ENCODE results near the gene ABCA13.
A peak's percentile ranks its signal among the peaks of the same experiment; 100 is the strongest.

Gene ABCA13

DNA sequence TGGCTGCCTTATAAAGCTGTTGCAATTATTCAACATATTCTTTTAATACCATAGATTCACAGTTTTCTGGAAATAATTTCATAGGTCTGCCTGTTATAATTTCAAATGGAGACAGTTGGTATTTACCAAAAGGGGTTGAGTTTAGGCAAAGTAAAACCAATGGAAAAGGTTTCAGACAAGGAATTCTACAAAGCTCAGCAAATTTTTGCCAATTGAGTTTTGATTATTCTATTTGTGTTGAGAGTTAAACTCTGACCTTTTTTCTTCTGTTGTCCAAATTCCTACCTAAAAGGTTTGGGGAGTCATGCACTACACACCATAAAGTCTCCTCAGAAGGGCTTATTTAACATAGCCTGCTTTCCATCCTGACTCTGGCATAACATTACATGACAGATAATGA lies 38.5 kb upstream of the ABCA13 start:
- H3K4me2 ChIP-seq (ENCODE audit: low read length) = no peak overlapping the region
- TF ChIP-seq, protein P1, sequence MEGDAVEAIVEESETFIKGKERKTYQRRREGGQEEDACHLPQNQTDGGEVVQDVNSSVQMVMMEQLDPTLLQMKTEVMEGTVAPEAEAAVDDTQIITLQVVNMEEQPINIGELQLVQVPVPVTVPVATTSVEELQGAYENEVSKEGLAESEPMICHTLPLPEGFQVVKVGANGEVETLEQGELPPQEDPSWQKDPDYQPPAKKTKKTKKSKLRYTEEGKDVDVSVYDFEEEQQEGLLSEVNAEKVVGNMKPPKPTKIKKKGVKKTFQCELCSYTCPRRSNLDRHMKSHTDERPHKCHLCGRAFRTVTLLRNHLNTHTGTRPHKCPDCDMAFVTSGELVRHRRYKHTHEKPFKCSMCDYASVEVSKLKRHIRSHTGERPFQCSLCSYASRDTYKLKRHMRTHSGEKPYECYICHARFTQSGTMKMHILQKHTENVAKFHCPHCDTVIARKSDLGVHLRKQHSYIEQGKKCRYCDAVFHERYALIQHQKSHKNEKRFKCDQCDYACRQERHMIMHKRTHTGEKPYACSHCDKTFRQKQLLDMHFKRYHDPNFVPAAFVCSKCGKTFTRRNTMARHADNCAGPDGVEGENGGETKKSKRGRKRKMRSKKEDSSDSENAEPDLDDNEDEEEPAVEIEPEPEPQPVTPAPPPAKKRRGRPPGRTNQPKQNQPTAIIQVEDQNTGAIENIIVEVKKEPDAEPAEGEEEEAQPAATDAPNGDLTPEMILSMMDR (IDR thresholded peaks at IDR 0.05; ENCODE audit: low read depth, low read length, poor library complexity, severe bottlenecking) = no peak
- no peak for TF ChIP-seq EZH2phosphoT487 (IDR thresholded peaks at IDR 0.05; ENCODE audit: borderline replicate concordance, low read length)
- no peaks in the 10 kb centered on the region for H4K20me1 ChIP-seq (ENCODE audit: control insufficient read depth, insufficient read depth, low read depth, low read length)
- no peaks in the 10 kb centered on the region for H3F3A ChIP-seq (ENCODE audit: control insufficient read depth, insufficient read depth)
- H3K9me2 ChIP-seq (replicated peaks; ENCODE audit: control insufficient read depth, low read length) = no peaks in the 10 kb centered on the region
- H3K4me3 ChIP-seq (ENCODE audit: low read length) = no peak overlapping the region
- no peak overlapping the region for H3K27ac ChIP-seq (ENCODE audit: low read depth, low read length)
- no peaks in the 10 kb centered on the region; the same call in 1 of the 2 replicates for H3K27me3 ChIP-seq (ENCODE audit: control insufficient read depth, low read length)
- H3K79me2 ChIP-seq (ENCODE audit: control insufficient read depth, low read length) = no peaks in the 10 kb centered on the region
- no peaks in the 10 kb centered on the region for H3K4me1 ChIP-seq (ENCODE audit: control insufficient read depth, low read length)
- no peaks in the 10 kb centered on the region for H3K36me3 ChIP-seq (ENCODE audit: control insufficient read depth, low read length)
- no peaks in the 10 kb centered on the region for H3K9me3 ChIP-seq (ENCODE audit: control insufficient read depth, insufficient read depth, low read length)

DNA sequence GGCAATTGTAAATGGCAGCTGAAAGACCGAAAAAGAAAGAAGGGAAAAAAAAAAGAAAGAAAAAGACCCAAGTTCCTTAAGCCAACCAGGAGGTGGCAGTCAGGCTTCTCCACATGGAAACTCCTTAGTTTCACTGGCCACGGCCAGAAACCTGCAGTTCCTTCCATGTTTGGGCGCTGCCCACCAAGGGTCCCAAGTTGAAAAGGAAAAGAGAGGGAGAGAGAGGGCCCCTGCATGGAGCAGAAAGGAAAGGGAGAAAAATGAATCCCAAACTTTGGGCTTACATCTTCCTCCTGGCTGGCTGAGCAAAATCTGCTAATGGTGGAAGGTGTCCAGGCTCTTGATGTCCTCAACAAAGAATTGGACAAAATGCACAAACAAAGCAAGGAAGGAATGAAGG lies 31.8 kb upstream of the ABCA13 start:
- H3K4me2 ChIP-seq (ENCODE audit: low read length) = no peak overlapping the region

DNA sequence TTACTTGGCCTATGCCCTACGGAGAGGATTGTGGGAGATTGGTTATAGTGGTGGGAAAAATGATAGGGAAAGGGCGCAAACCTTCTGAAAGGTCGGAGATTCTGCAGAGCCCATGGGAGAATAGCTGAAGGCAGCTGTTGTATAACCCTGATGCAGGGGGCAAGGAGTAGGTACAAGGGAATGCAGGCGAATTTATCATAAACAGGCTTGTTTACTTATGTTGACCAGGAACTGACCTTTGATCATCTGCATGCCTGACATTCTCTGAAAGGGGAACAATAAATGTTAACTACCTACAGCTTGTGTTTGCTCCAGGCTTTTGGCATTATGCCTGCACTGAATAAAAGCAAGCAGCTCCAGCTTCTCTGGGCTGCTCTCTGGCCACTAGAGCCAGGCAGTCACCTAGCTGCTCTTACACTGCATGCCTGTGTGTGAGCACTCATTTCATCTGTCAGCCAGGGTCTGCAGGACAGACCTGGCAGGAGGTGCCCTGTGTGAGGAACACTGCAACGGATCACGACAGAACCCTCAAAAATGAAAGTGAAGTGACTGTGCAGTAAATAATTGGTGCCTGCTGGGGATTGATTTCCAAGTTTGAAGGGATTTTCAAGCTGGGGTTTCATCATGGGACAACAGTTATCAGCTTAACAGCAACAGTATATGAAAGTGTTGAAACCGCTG lies 31.1 kb upstream of the ABCA13 start:
- Histone ChIP-seq H3K9me3 (ENCODE audit: control insufficient read depth, insufficient read depth, low read length) (no peaks in the 10 kb centered on the region), H3K9me2 (replicated peaks; ENCODE audit: control insufficient read depth, low read length) (no peaks in the 10 kb centered on the region), H3K27ac (ENCODE audit: low read depth, low read length) (no peak overlapping the region), H3F3A (ENCODE audit: control insufficient read depth, insufficient read depth) (no peaks in the 10 kb centered on the region), H3K4me1 (ENCODE audit: control insufficient read depth, low read length) (no peaks in the 10 kb centered on the region), H3K4me3 (ENCODE audit: low read length) (no peak overlapping the region), H4K20me1 (ENCODE audit: control insufficient read depth, insufficient read depth, low read depth, low read length) (no peaks in the 10 kb centered on the region), H3K36me3 (ENCODE audit: control insufficient read depth, low read length) (no peaks in the 10 kb centered on the region), H3K79me2 (ENCODE audit: control insufficient read depth, low read length) (no peaks in the 10 kb centered on the region), H3K4me2 (ENCODE audit: low read length) (no peak overlapping the region), H3K27me3 (ENCODE audit: control insufficient read depth, low read length) (no peaks in the 10 kb centered on the region; the same call in 1 of the 2 replicates)
- TF ChIP-seq, protein P1 (IDR thresholded peaks at IDR 0.05; ENCODE audit: low read depth, low read length, poor library complexity, severe bottlenecking) = no peak
- no peak for TF ChIP-seq EZH2phosphoT487 (IDR thresholded peaks at IDR 0.05; ENCODE audit: borderline replicate concordance, low read length)

More for the DNA sequence above, 31.8 kb upstream of the ABCA13 start:
- H3K27me3 ChIP-seq (ENCODE audit: control insufficient read depth, low read length) = no peaks in the 10 kb centered on the region; the same call in 1 of the 2 replicates
- H3F3A ChIP-seq (ENCODE audit: control insufficient read depth, insufficient read depth) = no peaks in the 10 kb centered on the region
- no peaks in the 10 kb centered on the region for H3K4me1 ChIP-seq (ENCODE audit: control insufficient read depth, low read length)
- TF ChIP-seq, protein P1 (IDR thresholded peaks at IDR 0.05; ENCODE audit: low read depth, low read length, poor library complexity, severe bottlenecking) = peak; percentile 12
- TF ChIP-seq EZH2phosphoT487 (IDR thresholded peaks at IDR 0.05; ENCODE audit: borderline replicate concordance, low read length) = no peak
- no peaks in the 10 kb centered on the region for H4K20me1 ChIP-seq (ENCODE audit: control insufficient read depth, insufficient read depth, low read depth, low read length)
- no peak overlapping the region for H3K4me3 ChIP-seq (ENCODE audit: low read length)
- H3K9me3 ChIP-seq (ENCODE audit: control insufficient read depth, insufficient read depth, low read length) = no peaks in the 10 kb centered on the region
- H3K36me3 ChIP-seq (ENCODE audit: control insufficient read depth, low read length) = no peaks in the 10 kb centered on the region
- no peak overlapping the region for H3K27ac ChIP-seq (ENCODE audit: low read depth, low read length)
- no peaks in the 10 kb centered on the region for H3K79me2 ChIP-seq (ENCODE audit: control insufficient read depth, low read length)
- no peaks in the 10 kb centered on the region for H3K9me2 ChIP-seq (replicated peaks; ENCODE audit: control insufficient read depth, low read length)

Measured in DOHH2 (cell line).